Ishikawa (cell line): ENCODE results near the gene SLC9A7.
A peak's percentile ranks its signal among the peaks of the same experiment; 100 is the strongest.

Experiments used
- CEBPB ChIP-seq: IDR thresholded peaks from 2 replicates; pipeline ENCODE4 v1.6.1; 2012
- CREB1 ChIP-seq: IDR thresholded peaks from 2 replicates; pipeline ENCODE4 v1.6.1; 2012; ENCODE audit warnings: low read depth
- EGR1 ChIP-seq: IDR thresholded peaks from 2 replicates; pipeline ENCODE4 v1.6.1; 2012
- EP300 ChIP-seq: IDR thresholded peaks from 2 replicates; pipeline ENCODE4 v1.6.1; 2012; ENCODE audit warnings: borderline replicate concordance
- FOXM1 ChIP-seq: IDR thresholded peaks from 2 replicates; pipeline ENCODE4 v1.6.1; 2012; ENCODE audit warnings: low read depth, borderline replicate concordance
- MAX ChIP-seq: IDR thresholded peaks from 2 replicates; pipeline ENCODE4 v1.6.1; 2012
- NFIC ChIP-seq: IDR thresholded peaks from 2 replicates; pipeline ENCODE4 v1.6.1; 2012
- RAD21 ChIP-seq: IDR thresholded peaks from 2 replicates; pipeline ENCODE4 v1.6.1; 2012; ENCODE audit warnings: low read depth
- REST ChIP-seq: IDR thresholded peaks from 2 replicates; pipeline ENCODE4 v1.6.1; 2012; ENCODE audit warnings: low read depth, mild to moderate bottlenecking
- TAF1 ChIP-seq: IDR thresholded peaks from 2 replicates; pipeline ENCODE4 v1.6.1; 2012; ENCODE audit warnings: low read depth, mild to moderate bottlenecking
- TCF12 ChIP-seq: IDR thresholded peaks from 2 replicates; pipeline ENCODE4 v1.6.1; 2012; ENCODE audit warnings: low read depth
- TEAD4 ChIP-seq: IDR thresholded peaks from 2 replicates; pipeline ENCODE4 v1.6.1; 2012
- USF1 ChIP-seq: IDR thresholded peaks from 2 replicates; pipeline ENCODE4 v1.6.1; 2012
- YY1 ChIP-seq: IDR thresholded peaks from 2 replicates; pipeline ENCODE4 v1.6.1; 2012; ENCODE audit warnings: low read depth
- ZBTB7A ChIP-seq: IDR thresholded peaks from 2 replicates; pipeline ENCODE4 v1.6.1; 2012; ENCODE audit warnings: low read depth

The SLC9A7 gene

GRCh38 chrX:46597771-46598170 lies 161.1 kb downstream of the SLC9A7 start:
- TF ChIP-seq NFIC: no peak
- TF ChIP-seq EP300: no peak
- no peak for TF ChIP-seq CEBPB

- TF ChIP-seq CEBPB: no peak
- no peak for TF ChIP-seq NFIC
- TF ChIP-seq TEAD4: no peak
Observed at GRCh38 chrX:46597208-46597607, 161.7 kb downstream of the SLC9A7 start.

GRCh38 chrX:46595084-46595483 lies 163.8 kb downstream of the SLC9A7 start:
- TF ChIP-seq ZBTB7A: no peak
- no peak for TF ChIP-seq CREB1
- no peak for TF ChIP-seq RAD21
- no peak for TF ChIP-seq NFIC
- no peak for TF ChIP-seq EGR1
- TF ChIP-seq MAX: no peak
- TF ChIP-seq TAF1: no peak
- TF ChIP-seq FOXM1: no peak
- no peak for TF ChIP-seq REST
- no peak for TF ChIP-seq TCF12
- TF ChIP-seq CEBPB: no peak
- no peak for TF ChIP-seq EP300

- TF ChIP-seq ZBTB7A: no peak
- TF ChIP-seq REST: no peak
- no peak for TF ChIP-seq RAD21
- TF ChIP-seq TEAD4: peak; percentile 14; the same call in 1 of the 2 replicates
- no peak for TF ChIP-seq CREB1
- TF ChIP-seq TCF12: peak; percentile 39; the same call in 1 of the 2 replicates
- peak; percentile 63; the same call in 1 of the 2 replicates for TF ChIP-seq FOXM1
- no peak for TF ChIP-seq EGR1
- peak; percentile 19 for TF ChIP-seq CEBPB
- no peak; the same call in 1 of the 2 replicates for TF ChIP-seq EP300
- no peak for TF ChIP-seq USF1
- TF ChIP-seq TAF1: no peak
- peak; percentile 78 for TF ChIP-seq NFIC
- no peak for TF ChIP-seq MAX
- TF ChIP-seq YY1: no peak
Observed at GRCh38 chrX:46589977-46590723, 168.8 kb downstream of the SLC9A7 start.

- TF ChIP-seq TAF1 (no peak), FOXM1 (no peak), CEBPB (no peak), TCF12 (no peak), EGR1 (no peak), MAX (no peak), EP300 (no peak), ZBTB7A (no peak), NFIC (no peak), REST (no peak), RAD21 (no peak), TEAD4 (no peak), CREB1 (no peak), USF1 (no peak), YY1 (no peak)
Observed at GRCh38 chrX:46588263-46588662, 170.7 kb downstream of the SLC9A7 start.
